Measurements from ENCODE around the gene MDM2. TPM values are rescaled to one million over a fixed set of nuclear protein-coding genes. Genes with fewer than 3 reads are reported as not detected.

Gene MDM2
- total RNA-seq, 1 donor from 2014 or later: 153 TPM

GRCh38 chr12:68888243-68888642 is 80.3 kb downstream of the MDM2 start:
- Mint-ChIP-seq H3K9me3 (ENCODE audit: low read depth) (no peaks in the 10 kb centered on the region), H3K36me3 (ENCODE audit: insufficient read depth) (peaks cover 3% of the 10 kb centered on the region), H3K4me1 (ENCODE audit: low read depth) (peaks cover 4% of the 10 kb centered on the region), H3K4me3 (ENCODE audit: low read depth) (no peak overlapping the region), H3K27me3 (no peaks in the 10 kb centered on the region), H3K27ac (no peak overlapping the region)
- DNase-seq (ENCODE audit: low spot score, unreplicated experiment): no peak
- TF ChIP-seq, protein P1, sequence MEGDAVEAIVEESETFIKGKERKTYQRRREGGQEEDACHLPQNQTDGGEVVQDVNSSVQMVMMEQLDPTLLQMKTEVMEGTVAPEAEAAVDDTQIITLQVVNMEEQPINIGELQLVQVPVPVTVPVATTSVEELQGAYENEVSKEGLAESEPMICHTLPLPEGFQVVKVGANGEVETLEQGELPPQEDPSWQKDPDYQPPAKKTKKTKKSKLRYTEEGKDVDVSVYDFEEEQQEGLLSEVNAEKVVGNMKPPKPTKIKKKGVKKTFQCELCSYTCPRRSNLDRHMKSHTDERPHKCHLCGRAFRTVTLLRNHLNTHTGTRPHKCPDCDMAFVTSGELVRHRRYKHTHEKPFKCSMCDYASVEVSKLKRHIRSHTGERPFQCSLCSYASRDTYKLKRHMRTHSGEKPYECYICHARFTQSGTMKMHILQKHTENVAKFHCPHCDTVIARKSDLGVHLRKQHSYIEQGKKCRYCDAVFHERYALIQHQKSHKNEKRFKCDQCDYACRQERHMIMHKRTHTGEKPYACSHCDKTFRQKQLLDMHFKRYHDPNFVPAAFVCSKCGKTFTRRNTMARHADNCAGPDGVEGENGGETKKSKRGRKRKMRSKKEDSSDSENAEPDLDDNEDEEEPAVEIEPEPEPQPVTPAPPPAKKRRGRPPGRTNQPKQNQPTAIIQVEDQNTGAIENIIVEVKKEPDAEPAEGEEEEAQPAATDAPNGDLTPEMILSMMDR (IDR thresholded peaks at IDR 0.05; ENCODE audit: unreplicated experiment): no peak

DNA sequence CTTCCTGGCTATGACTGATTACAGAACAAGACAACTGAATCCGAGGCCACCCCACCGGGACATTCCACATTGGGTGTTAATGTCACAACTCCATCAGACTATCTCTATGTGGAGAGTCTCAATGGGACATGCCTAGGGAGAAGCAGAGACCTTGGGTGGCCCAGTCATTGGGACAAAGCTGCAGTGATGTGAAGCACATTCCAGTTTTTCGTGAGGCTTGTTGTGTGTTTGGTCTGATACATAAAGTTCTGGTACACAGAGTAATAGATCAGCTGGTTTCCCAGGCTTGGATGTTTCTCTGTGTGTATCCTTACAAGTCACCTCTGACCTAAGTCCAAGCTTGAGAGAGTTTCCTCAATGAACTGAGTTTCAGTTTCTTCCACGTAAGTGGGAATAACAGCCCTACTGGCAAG is 82.7 kb downstream of the MDM2 start:
- DNase-seq (ENCODE audit: low spot score, unreplicated experiment): no peak
- no peak overlapping the region for H3K4me3 Mint-ChIP-seq (ENCODE audit: low read depth)
- TF ChIP-seq, protein P1 (IDR thresholded peaks at IDR 0.05; ENCODE audit: unreplicated experiment): no peak

GRCh38 chr12:68891141-68891540 is 83.2 kb downstream of the MDM2 start:
- TF ChIP-seq, protein P1 (IDR thresholded peaks at IDR 0.05; ENCODE audit: unreplicated experiment): no peak
- no peak for DNase-seq (ENCODE audit: low spot score, unreplicated experiment)
- H3K4me3 Mint-ChIP-seq (ENCODE audit: low read depth): no peak overlapping the region
- H3K4me1 Mint-ChIP-seq (ENCODE audit: low read depth): peaks cover 4% of the 10 kb centered on the region
- no peak overlapping the region for H3K27ac Mint-ChIP-seq
- H3K36me3 Mint-ChIP-seq (ENCODE audit: insufficient read depth): peaks cover 4% of the 10 kb centered on the region
- H3K9me3 Mint-ChIP-seq (ENCODE audit: low read depth): no peaks in the 10 kb centered on the region
- H3K27me3 Mint-ChIP-seq: no peaks in the 10 kb centered on the region

More for the DNA sequence above, 82.7 kb downstream of the MDM2 start:
- peaks cover 4% of the 10 kb centered on the region for H3K36me3 Mint-ChIP-seq (ENCODE audit: insufficient read depth)
- H3K27me3 Mint-ChIP-seq: no peaks in the 10 kb centered on the region
- no peaks in the 10 kb centered on the region for H3K9me3 Mint-ChIP-seq (ENCODE audit: low read depth)
- no peak overlapping the region for H3K27ac Mint-ChIP-seq
- H3K4me1 Mint-ChIP-seq (ENCODE audit: low read depth): peaks cover 4% of the 10 kb centered on the region

DNA sequence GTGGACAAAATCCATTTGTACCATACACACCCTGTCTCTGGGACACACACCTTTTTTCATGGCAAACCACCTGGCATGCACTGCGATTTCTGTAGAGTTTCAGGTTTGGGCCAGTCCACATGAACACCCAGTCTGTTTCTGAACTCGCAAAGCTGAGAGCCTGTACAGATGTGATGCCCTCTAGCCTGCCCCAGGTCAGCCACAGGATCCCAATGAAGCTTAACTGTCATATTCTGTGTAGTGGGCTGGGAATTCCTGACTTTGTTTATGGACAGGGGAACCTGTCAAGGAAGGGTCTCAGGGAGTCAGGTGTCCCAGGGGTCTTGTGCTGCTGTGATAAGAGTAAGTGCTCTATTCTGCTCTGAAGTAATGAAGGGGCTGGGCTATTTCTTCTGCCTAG is 85.2 kb downstream of the MDM2 start:
- no peak for DNase-seq (ENCODE audit: low spot score, unreplicated experiment)
- no peaks in the 10 kb centered on the region for H3K9me3 Mint-ChIP-seq (ENCODE audit: low read depth)
- peaks cover 6% of the 10 kb centered on the region for H3K4me1 Mint-ChIP-seq (ENCODE audit: low read depth)
- no peaks in the 10 kb centered on the region for H3K27me3 Mint-ChIP-seq
- TF ChIP-seq, protein P1 (IDR thresholded peaks at IDR 0.05; ENCODE audit: unreplicated experiment): no peak
- H3K36me3 Mint-ChIP-seq (ENCODE audit: insufficient read depth): peaks cover 4% of the 10 kb centered on the region
- H3K4me3 Mint-ChIP-seq (ENCODE audit: low read depth): no peak overlapping the region
- no peak overlapping the region for H3K27ac Mint-ChIP-seq

DNA sequence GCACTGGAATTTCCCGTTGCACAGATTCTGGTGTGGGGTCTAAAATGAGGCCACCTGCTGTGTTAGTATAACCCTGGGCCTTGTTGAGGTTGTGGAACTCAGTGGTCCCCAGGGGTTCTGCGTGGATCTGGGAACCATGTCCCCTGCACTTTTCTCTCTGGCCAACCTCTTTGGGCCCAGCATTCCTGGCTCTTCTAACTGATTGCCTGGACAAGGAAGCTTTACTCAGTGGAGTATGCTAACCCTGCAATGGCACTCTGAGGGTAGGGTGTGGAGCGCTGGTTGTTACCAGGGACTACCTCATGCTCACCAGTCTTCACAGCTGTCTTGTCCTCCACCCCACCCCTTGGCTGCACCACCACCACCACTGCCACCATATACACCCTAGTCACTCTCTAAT is 85.8 kb downstream of the MDM2 start:
- no peak for DNase-seq (ENCODE audit: low spot score, unreplicated experiment)
- TF ChIP-seq, protein P1 (IDR thresholded peaks at IDR 0.05; ENCODE audit: unreplicated experiment): no peak
- Mint-ChIP-seq H3K4me3 (ENCODE audit: low read depth) (no peak overlapping the region), H3K4me1 (ENCODE audit: low read depth) (peaks cover 3% of the 10 kb centered on the region), H3K36me3 (ENCODE audit: insufficient read depth) (peaks cover 4% of the 10 kb centered on the region), H3K27me3 (no peaks in the 10 kb centered on the region), H3K9me3 (ENCODE audit: low read depth) (no peaks in the 10 kb centered on the region), H3K27ac (no peak overlapping the region)
